Activated CD8-positive, alpha-beta memory T cell treated with anti-CD3 and anti-CD28 coated beads, Interleukin-2, amount 50 U/mL, for 24 hours (primary cell): ENCODE results near the gene RANBP3.
"Not testable (repeated sequence)": the region's sequence is repeated elsewhere in the genome, so short reads cannot be mapped to it uniquely, and the experiment has no call there.

ENCODE experiments used
- DNase-seq: peaks from one replicate; pipeline ENCODE4 v3.0.0-alpha.2; 2020; ENCODE audit errors: extremely low read depth

The RANBP3 gene

DNA sequence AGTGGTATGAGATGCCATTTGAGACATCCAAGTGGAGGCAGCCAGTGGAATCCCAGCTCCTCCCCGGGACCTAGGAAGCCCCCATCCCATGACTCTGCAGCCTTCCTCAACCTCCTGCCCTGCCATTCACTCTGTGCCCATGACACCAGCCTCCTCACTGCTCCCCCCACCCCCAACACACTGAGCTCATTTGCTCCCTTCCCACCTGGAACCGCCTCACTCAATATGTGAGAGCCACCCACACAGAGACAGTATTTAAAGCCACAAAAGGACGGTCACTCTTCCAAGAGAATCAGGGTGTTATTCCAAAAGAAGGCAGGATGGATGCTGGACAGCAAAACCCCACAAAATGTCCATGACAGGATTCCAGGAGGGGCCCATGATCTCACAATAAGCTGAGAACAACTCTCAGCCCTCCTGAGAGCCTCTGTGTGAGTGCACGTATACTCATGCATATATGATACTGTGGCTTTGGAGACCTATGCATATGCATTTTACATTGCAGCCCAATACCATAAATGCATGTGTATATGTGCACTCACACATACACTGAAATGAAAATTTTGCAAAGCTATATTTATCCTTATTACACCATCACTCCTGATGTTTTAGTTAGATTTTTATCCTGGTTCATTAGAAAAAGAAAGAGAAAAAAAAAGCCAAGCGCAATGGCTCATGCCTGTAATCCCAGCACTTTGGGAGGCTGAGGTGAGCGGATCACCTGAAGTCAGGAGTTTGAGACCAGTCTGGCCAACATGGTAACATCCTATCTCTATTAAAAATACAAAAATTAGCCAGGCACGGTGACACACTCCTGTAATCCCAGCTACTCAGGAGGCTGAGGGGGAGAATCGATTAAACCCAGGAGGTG, 10.8 kb upstream of the RANBP3 start:
- no peak for DNase-seq

DNA sequence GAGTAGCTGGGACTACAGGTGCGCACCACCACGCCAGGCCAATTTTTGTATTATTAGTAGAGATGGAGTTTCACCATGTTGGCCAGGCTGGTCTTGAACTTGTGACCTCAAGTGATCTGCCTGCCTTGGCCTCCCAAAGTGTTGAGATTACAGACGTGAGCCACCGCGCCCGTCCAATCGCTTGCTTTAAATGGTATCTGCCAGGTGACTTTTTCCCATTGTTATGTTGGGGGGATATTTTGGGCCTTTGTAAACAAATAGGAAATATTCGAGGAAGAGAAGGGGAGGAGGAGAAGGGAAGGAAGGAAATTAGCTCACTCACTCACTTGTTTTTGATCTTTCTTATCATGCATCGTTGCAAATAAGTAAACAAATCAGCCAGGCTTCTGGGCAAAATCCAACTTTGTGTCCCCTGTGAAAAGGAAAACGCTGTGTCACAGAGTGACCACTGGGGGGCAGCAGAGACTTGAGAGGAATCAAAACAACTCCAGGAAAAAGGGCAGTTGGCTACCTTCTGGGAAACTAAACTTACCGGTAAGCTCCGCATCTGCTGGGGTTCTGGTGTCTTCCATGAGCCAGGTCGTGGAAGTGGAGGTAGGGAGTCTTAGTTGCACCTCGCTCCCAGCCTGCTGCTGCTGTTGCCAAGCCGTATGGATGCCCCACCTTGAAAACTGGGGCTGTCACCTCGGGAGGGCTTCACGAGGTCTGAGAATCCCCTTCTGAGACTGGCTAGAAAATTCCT, 9.3 kb upstream of the RANBP3 start:
- peak; percentile 47 for DNase-seq

DNA sequence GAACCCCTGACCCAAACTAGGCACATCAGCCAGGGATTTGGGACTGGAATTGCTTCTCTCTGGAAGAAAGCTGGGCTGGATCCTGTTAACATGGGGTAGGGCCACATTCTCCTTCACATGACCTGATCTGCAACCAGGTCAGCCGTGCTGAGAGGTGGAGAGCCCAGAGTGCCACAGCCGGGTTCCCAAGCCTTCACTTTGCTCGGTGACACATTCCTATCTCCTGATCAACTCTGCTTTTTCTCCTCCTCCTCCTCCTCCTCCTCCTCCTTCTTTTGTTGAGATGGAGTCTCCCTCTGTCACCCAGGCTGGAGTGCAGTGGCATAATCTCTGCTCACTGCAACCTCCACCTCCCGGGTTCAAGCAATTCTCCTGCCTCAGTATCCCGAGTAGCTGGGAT, 7.9 kb upstream of the RANBP3 start:
- DNase-seq = not testable (repeated sequence)

DNA sequence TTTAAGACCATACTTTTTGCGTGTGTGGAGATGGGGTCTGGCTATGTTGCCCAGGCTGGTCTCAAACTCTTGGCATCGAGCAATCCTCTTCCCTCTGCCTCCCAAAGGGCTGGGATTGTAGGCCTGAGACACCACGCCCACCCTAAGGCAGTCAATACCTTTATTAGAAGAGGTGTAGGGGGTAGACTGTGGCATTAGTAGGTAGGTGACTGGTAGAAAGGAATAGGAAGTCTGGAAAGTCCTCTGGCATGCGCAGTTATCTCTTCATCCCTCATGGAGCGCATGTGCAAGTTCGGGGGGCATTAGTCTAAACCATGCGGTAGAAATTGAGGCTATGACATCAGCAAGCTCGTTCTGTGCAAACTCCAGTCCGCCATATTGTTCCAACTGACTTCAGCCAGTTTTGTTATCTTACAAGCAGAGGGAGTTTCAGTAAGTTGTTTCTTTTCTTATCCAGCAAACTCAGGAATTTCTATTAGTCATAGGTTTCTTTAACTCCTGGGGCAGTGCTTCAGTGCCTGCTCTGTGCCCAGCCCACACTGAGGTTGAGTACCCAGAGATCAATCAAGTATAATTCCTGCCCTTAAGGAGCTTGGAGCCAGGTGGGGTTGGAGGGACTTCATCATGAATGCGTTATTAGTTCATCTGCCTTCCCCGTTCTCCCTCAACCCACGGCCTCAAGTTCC, 7.3 kb upstream of the RANBP3 start:
- DNase-seq = no peak

DNA sequence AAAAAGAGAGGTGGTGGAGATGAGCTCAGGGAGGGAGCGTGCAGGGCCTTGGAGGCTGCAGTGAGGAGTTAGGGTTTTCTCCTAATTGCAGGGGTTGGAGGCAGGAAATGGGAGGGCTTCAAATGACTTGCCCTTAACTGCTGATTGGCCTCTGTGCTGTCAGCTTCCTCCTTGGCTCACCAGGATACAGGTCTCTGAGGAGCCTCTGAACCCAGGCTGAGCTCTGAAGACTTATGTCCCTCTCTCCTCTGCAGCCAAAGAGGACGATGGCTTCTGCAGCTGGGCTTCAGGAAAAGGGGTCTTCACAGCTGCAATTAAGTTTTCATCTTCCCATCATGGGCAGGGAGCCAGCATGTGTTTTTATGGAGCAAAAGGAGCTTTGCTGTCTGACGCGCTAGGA, 6.7 kb upstream of the RANBP3 start:
- no peak for DNase-seq

DNA sequence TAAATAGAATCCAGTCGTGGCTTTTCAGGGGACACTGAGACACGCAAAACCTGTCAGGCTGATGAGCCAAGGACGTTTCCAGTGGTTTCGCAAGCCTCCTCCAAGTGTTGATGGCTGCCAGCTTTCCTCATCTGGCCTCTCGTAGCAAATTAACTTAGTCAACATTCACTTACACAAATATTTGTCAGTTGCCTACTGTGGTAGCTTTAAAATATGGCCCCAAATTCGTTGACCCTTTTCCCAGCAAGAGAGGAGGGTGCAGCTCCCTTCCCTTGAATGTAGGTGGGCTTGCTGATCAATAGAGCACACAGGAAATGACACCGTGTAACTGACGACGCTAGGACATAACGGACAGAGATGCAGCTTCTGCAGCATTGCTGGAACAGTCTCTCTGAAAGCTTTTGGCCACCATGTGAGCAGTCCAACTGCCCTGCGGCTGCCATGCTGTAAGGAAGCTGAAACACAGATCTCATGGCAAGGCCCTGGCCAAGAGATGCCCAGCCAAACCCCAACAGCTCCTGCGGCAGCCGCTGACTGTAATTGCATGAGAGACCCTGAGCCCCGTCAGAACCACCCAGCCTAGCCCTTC, 5.5 kb upstream of the RANBP3 start:
- no peak for DNase-seq

DNA sequence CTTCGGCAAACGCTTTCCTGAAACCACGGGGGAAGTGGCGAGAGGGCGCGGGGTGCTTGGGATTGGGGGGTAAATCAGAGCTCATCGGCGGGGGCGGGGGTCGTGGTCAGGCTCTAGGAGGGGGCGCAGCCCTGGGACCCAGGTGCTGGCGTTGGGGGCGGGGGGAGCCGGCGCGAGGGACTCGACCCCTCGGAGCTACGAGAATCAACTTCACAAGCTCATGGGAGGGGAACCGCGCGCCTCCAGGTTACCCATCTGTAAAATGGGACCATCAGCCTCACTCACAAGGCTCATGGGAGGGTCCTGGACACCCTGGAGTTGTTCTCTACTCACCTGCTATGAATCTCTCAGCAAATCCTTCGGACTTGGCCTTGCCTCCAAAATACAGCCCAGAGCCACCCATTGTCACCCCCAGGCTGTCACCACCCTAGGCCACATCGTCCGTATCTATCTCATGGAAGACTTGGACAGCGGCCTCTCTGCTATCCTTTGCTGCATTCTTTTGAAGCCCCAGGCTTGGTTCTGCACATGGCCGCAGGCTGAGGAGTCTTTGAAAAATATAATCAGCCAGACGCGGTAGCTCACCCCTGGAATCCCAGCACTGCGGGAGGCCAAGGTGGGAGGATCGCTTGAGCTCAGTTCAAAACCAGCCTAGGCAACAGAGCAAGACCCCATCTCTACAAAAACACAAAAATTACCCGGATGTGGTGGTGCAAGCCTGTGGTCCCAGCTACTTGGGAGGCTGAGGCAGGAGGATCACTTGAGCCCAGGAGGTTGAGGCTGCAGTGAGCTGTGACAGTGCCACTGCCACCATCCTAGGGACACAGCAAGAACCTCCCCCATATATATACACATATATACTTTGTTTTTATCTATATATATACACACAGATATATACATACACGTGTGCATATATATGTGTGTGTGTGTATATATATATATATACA, 939 bp upstream of the RANBP3 start:
- DNase-seq = no peak

DNA sequence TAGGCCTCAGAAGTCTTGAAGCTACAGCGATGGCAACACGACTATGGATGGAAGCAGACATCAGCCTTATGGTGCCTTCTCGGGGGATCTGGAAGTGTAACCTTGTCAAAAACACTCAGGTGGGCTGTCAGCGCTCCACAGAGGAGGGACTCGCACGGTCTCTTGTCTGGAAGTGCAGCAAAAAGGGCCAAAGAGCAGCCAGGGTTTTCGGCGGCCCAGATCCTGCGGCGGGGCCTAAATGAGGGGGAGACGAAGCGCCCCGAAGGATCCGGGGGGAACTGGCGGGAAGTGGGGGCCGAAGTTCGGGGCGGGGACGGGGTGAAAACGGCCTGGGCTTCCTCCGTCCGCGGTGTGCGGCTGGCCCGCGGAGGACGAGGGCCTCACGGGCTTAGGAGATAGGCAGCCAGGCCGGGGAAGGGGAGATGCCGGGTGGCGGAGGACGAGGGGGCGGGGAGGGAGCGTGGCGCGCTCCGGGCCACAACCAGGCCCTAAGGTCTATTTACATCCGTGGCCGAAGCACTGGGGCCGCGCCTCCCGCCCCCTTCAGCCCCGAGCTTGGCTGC, 637 bp downstream of the RANBP3 start:
- no peak for DNase-seq

DNA sequence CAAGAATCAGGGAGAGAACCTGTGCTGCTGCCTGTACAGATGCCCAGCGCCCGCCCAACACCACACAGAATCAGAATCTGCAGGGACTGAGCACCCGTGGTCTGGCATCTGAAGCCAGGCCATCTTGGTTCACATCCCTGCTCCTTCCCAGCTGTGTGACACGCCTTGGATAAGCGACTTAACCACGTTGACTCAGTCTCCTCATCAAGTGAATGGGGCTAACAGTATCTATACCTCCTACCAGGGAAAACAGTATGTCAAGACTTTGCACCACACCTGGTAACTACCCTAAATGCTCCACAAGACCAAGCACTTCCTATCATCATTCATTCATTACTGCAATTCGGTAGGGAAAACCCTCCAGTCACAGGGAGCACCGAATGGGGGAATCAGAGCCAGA, 1.2 kb downstream of the RANBP3 start:
- no peak for DNase-seq

DNA sequence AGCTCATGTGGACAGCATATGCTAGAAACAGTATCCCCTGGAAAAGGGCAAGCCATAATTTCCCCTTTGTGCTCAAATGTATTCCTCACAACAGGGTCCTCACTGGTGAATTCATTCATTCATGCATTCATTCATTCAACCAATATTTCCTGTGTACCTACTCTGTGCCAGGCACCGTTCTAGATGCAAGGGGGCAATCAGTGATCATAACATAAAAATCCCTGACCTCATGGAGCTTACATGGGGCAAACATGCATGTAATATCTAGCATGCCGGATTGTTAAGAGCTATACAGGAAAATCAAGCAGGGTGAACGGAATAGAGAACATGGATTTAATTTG, 2.6 kb downstream of the RANBP3 start:
- DNase-seq = no peak

DNA sequence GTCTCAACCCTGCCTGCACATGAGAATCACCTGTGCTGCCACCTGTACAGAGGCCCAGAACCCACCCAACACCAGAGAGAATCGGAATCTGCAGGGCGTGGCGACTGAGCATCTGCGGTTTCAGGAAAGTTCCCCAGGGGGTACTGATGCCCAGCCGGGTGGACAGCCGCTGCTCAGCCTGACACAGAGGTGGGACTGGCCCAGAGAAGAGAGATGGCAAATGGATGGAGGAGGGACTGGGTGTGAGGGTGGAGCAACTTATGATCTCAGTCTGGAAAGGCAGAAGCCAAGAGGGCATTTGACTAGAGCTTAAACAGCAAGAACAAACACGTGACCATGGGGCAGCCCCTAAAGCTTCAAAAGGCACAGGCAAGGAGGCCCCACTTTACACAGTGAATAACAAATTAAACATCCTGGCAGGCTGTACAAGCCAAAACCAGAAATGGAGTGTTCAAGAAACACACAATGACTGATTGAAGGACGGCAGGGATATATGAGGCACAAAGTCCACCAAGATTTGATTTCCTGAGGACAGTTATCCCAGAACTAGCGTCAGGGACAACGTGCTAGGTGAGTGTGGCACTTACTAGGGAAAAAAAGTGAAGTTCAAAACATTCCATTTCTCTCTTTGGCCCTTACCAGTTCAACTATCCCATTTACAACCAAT, 3.1 kb downstream of the RANBP3 start:
- no peak for DNase-seq

DNA sequence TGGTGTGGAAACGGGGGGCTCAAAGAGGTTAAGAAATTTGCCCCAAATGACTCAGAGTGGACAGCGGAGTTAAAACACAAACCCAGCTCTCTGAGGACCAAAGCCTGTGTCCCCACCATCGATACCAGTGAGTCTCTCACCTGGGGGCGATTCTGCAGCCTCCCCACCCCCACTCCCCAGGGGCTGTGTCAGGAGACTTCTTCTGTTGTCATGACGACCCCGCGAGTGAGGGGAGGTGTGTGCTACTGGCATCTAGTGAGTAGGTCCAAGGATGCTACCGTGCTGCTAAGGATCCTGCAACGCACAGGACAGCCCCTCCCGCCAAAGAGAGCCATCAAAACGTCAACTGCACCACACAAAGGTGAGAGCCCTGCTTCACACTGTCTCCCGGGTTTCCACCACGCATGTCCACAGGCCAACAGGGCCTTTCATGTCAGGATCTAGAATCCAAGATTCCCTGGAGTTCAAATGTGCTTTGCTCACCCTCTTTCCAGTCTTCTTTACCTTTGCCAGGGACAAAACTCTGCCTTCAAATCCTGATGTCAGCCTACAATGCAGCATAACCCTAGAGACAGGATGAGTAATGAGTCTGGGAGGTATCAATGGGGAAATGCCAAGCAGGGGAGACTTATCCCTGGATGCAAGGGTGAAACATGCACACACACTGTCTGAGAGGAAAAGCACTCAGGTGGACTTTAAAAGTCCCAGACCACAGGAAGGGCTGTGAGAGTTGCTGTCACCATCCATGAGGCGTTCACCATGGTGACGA, 3.9 kb downstream of the RANBP3 start:
- DNase-seq = no peak

DNA sequence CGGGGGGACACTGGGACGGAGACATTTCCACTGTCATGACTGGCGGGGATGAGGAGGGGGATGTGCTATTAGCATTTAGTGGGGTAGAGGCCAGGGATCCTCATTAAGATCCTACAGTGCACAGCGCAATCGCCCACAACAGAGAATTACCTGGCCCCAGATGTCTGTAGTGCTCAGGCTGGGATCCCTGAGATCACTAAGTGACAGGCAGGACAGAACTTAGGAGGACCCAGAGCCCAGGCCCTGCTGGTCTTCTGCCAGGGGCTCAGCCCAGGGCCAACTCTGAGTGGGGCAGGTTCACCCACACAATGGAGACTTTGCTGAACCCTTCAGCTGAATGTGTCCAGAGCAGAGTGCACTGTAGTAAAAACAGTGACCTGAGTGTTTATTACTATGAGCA, 4.6 kb downstream of the RANBP3 start:
- DNase-seq = no peak

DNA sequence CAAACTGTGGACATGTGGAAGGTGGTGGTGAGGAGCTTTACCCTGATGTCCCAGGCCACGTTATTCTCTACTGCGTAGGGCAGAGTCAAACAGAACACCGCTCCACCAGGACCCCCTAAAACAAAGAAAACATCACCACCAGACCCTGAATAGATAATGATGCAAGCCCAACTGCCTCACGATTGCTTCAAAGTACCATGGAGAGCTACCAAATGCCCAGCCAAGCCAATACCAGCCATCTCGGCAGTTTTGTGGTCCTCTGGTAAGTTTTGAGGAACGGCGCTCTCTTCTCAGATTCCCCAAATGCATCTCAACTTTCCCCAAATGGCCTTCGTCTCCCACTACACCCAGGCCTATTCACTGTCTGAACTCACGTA, 5.6 kb downstream of the RANBP3 start:
- DNase-seq = no peak

DNA sequence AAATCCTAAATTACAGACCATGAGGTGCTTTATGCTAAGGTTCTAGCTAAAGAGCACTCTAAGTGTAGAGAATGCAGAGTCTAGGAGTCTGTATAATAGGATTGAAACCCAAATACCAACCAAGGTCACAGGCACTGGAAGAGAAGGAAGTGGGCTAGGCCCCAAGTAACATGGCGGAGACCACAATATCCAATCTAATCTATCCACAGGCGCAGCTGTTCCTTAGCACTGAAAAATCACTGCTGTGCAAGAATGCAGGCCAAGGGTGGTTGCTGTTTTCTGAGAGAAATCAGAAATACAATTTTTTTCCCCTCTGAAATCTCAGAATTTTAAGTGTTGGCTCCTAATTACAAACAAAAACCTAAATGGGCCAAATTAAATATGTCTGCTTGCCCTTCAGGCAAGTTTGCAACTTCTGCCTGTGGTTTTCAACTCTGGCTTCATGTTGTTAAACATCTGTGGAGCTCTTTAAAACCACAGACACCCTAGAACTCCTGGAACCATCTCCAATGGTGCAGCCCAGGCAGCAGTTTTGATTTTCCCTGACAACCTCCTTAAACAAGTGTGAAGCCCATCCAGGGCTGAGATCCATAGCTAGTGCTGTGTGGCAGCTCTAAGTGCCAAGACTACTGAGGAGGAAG, 6.1 kb downstream of the RANBP3 start:
- DNase-seq = no peak

DNA sequence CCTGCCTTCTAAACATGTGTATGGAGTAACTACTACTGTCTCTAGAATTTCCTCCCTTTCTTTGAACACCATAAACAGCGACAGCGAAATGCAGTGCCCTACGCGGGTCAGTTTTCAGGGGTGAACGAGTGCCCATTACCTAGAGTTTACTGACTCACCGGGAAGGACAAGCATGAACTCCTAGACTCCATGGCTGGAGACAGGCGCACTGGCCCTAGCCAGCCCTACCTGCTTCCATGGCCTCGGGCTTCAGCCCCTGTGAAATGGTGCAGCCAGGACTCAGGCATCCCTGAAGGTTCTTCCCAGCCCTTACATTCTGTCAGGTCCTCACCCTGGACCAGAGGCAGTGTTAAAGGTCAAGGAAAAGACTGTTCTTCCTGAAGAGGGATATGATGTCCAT, 8.5 kb downstream of the RANBP3 start:
- no peak for DNase-seq

DNA sequence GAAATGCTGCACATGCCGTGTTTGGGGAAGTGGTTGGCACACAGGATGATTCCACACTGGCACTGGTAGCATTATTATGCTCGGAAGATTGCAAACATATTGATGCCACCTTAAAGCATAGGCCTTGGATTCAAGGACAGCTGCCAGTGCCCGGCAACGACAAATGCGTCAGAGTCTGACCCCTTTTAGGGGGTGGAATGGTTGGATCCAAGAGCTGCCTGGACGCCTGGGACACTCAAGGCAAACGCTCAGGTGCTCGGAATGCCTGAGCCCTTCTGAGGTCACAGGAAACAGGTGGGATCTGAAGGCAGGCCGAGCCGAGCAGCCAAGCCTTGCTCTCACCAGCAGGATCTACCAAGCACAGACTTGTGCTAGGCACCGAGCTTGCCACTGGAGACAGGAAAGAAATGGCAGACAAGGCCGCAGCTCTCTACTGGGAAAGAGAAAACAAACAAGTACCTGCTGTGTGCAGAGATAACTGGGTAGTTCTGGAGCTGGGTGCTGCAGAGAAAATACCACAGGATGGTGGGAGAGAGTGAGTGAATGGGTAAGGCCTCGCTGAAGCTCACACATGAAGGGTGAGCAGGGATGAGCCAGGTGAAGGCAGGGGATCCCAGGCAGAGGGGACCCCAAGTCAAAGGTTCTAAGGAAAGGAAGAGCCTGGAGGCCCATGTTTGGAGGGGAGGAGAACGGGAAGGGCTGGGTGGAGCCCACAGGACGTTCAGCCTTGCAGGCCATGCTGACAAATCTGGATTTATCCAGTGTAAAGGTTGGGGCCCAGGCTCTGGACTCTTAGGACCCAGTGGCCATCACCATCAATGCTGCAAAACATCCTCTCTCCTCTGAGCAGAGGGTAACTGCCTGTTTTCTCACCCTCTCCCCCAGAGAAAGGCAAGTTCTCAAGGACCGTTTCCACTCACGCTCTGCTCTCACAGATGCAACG, 9.2 kb downstream of the RANBP3 start:
- DNase-seq = no peak

DNA sequence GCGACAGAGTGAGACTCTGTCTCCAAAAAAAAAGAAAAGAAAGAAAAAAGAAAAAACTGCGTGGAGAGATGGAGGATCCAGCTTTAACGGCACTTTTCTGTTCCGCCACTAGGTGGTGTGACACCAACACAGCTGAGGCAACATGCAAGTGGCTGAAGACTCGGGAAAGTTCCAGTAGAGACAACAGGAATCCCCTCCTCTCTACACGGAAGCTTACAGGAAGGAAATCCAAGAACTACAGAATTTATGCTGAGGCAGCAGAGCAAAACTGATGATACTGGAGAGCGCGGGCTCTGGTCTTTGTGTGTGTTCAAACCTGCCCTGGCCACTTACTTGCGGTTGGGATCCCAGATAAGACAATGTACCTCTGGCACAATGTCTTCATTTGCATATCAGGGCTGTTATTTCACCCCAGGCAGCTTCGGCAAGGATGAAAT, 9.9 kb downstream of the RANBP3 start:
- DNase-seq = no peak
